ENCODE measurements around the gene NRXN3. TPM values are rescaled to one million over a fixed set of nuclear protein-coding genes. Genes with fewer than 3 reads are reported as not detected.

The NRXN3 gene
- total RNA-seq, 1 experiment from 2014 or later = not detected

- in situ Hi-C loops (cut with HindIII; ENCODE audit: low sequenced_read_pairs) = no loop called here
- DNase-seq (ENCODE audit: low spot score) = no peak
Observed at GRCh38 chr14:78164226-78164853, 5.8 kb upstream of the NRXN3 start.

GRCh38 chr14:78172428-78172827 is 2.3 kb downstream of the NRXN3 start:
- DNase-seq (ENCODE audit: low spot score) = no peak
- in situ Hi-C loops (cut with HindIII; ENCODE audit: low sequenced_read_pairs) = no loop called here

GRCh38 chr14:78173346-78174035 is 3.3 kb downstream of the NRXN3 start:
- DNase-seq (ENCODE audit: low spot score) = no peak
- in situ Hi-C loops (cut with HindIII; ENCODE audit: low sequenced_read_pairs) = no loop called here

GRCh38 chr14:78175412-78175811 is 5.2 kb downstream of the NRXN3 start:
- DNase-seq (ENCODE audit: low spot score) = no peak
- in situ Hi-C loops (cut with HindIII; ENCODE audit: low sequenced_read_pairs) = no loop called here

- DNase-seq (ENCODE audit: low spot score) = no peak
- in situ Hi-C loops (cut with HindIII; ENCODE audit: low sequenced_read_pairs) = no loop called here
Observed at GRCh38 chr14:78178071-78178470, 7.9 kb downstream of the NRXN3 start.

- no peak for DNase-seq (ENCODE audit: low spot score)
- in situ Hi-C loops (cut with HindIII; ENCODE audit: low sequenced_read_pairs) = no loop called here
Observed at GRCh38 chr14:78178971-78179370, 8.8 kb downstream of the NRXN3 start.

GRCh38 chr14:78181270-78181669 is 11.1 kb downstream of the NRXN3 start:
- no peak for DNase-seq (ENCODE audit: low spot score)
- in situ Hi-C loops (cut with HindIII; ENCODE audit: low sequenced_read_pairs) = no loop called here

- in situ Hi-C loops (cut with HindIII; ENCODE audit: low sequenced_read_pairs) = no loop called here
- no peak for DNase-seq (ENCODE audit: low spot score)
Observed at GRCh38 chr14:78182722-78183121, 12.5 kb downstream of the NRXN3 start.

GRCh38 chr14:78184157-78184556 is 14.0 kb downstream of the NRXN3 start:
- no peak for DNase-seq (ENCODE audit: low spot score)
- in situ Hi-C loops (cut with HindIII; ENCODE audit: low sequenced_read_pairs) = no loop called here

- in situ Hi-C loops (cut with HindIII; ENCODE audit: low sequenced_read_pairs) = no loop called here
Observed at GRCh38 chr14:78186277-78186676, 16.1 kb downstream of the NRXN3 start.

GRCh38 chr14:78188882-78189281 is 18.7 kb downstream of the NRXN3 start:
- no peak for DNase-seq (ENCODE audit: low spot score)
- in situ Hi-C loops (cut with HindIII; ENCODE audit: low sequenced_read_pairs) = no loop called here

More at GRCh38 chr14:78186277-78186676, 16.1 kb downstream of the NRXN3 start:
- DNase-seq (ENCODE audit: low spot score) = no peak

GRCh38 chr14:78195431-78195830 is 25.3 kb downstream of the NRXN3 start:
- DNase-seq (ENCODE audit: low spot score) = no peak
- in situ Hi-C loops (cut with HindIII; ENCODE audit: low sequenced_read_pairs) = no loop called here

GRCh38 chr14:78196323-78196722 is 26.1 kb downstream of the NRXN3 start:
- in situ Hi-C loops (cut with HindIII; ENCODE audit: low sequenced_read_pairs) = no loop called here
- no peak for DNase-seq (ENCODE audit: low spot score)

GRCh38 chr14:78197051-78197450 is 26.9 kb downstream of the NRXN3 start:
- in situ Hi-C loops (cut with HindIII; ENCODE audit: low sequenced_read_pairs) = no loop called here
- no peak for DNase-seq (ENCODE audit: low spot score)

- no peak for DNase-seq (ENCODE audit: low spot score)
- in situ Hi-C loops (cut with HindIII; ENCODE audit: low sequenced_read_pairs) = no loop called here
Observed at GRCh38 chr14:78202163-78202562, 32.0 kb downstream of the NRXN3 start.

- no peak for DNase-seq (ENCODE audit: low spot score)
Observed at GRCh38 chr14:78202976-78203375, 32.8 kb downstream of the NRXN3 start.

GRCh38 chr14:78207414-78207813 is 37.2 kb downstream of the NRXN3 start:
- DNase-seq (ENCODE audit: low spot score) = no peak
- in situ Hi-C loops (cut with HindIII; ENCODE audit: low sequenced_read_pairs) = no loop called here

More at GRCh38 chr14:78202976-78203375, 32.8 kb downstream of the NRXN3 start:
- in situ Hi-C loops (cut with HindIII; ENCODE audit: low sequenced_read_pairs) = no loop called here

- in situ Hi-C loops (cut with HindIII; ENCODE audit: low sequenced_read_pairs) = no loop called here
- no peak for DNase-seq (ENCODE audit: low spot score)
Observed at GRCh38 chr14:78220273-78220672, 50.1 kb downstream of the NRXN3 start.

GRCh38 chr14:78222746-78223145 is 52.6 kb downstream of the NRXN3 start:
- in situ Hi-C loops (cut with HindIII; ENCODE audit: low sequenced_read_pairs) = no loop called here
- DNase-seq (ENCODE audit: low spot score) = no peak

- in situ Hi-C loops (cut with HindIII; ENCODE audit: low sequenced_read_pairs) = no loop called here
- DNase-seq (ENCODE audit: low spot score) = no peak
Observed at GRCh38 chr14:78227248-78228077, 57.3 kb downstream of the NRXN3 start.

Measured in G401 (cell line).